ENCODE results near the gene EVC. TPM values are rescaled to one million over a fixed set of nuclear protein-coding genes. Genes with fewer than 3 reads are reported as not detected.

The EVC gene
- total and polyA plus RNA-seq, 2 of the 4 experiments (the other 2 are of a cell fraction): 16.8 to 18.9 TPM

GRCh38 chr4:5709207-5709575 lies 1.8 kb upstream of the EVC start:
- Histone ChIP-seq H3K14ac (replicated peaks; ENCODE audit: low read depth, low read length) (peak overlapping the region; percentile 81), H3K27me3 (ENCODE audit: control insufficient read depth, insufficient read depth, low read length) (no peaks in the 10 kb centered on the region), H2BK120ac (ENCODE audit: low read depth, low read length) (peak overlapping the region; percentile 64), H3K4me3 (ENCODE audit: insufficient read depth, low read depth, low read length) (no peak overlapping the region), H3K9me3 (ENCODE audit: control insufficient read depth, insufficient read depth, low read length) (no peaks in the 10 kb centered on the region), H2AK5ac (ENCODE audit: low read depth, low read length) (peak overlapping the region; percentile 71; the same call in 1 of the 2 replicates), H3K9ac (ENCODE audit: low read depth, low read length) (0 out of 2 replicates have a peak overlapping the region, but pooled peaks have one; percentile 72), H3K4me1 (ENCODE audit: control insufficient read depth, insufficient read depth, low read length) (peaks cover 33% of the 10 kb centered on the region), H3K36me3 (ENCODE audit: control insufficient read depth, insufficient read depth, low read length) (peaks cover 4% of the 10 kb centered on the region; the same call in 1 of the 2 replicates), H3K23ac (ENCODE audit: low read depth, low read length) (peak overlapping the region; percentile 41; the same call in 1 of the 2 replicates), H4K91ac (ENCODE audit: insufficient read depth, low read depth, low read length) (peak overlapping the region; percentile 84), H3K56ac (ENCODE audit: extremely low read depth, insufficient read depth, low read length) (no peak overlapping the region), H2AFZ (replicated peaks; ENCODE audit: low read length, poor library complexity) (peak overlapping the region; percentile 97), H2BK15ac (ENCODE audit: low read depth, low read length) (0 out of 3 replicates have a peak overlapping the region, but pooled peaks have one; percentile 14), H2BK20ac (ENCODE audit: low read depth, low read length) (0 out of 2 replicates have a peak overlapping the region, but pooled peaks have one; percentile 27), H3K4me2 (ENCODE audit: low read depth, low read length) (no peak overlapping the region), H4K5ac (ENCODE audit: low read depth, low read length) (peak overlapping the region; percentile 97), H3K4ac (ENCODE audit: low read depth, low read length) (peak overlapping the region; percentile 87), H2AK9ac (replicated peaks; ENCODE audit: low read depth, low read length, poor library complexity) (peak overlapping the region; percentile 87), H3K9me1 (ENCODE audit: insufficient read depth, low read length) (peaks cover 42% of the 10 kb centered on the region), H3K79me1 (ENCODE audit: low read depth in 1 of 2, low read length in 2 of 2) (peaks cover 35 to 61% of the 10 kb centered on the region in 2 experiments), H4K20me1 (ENCODE audit: insufficient read depth, low read length) (peaks cover 25% of the 10 kb centered on the region), H4K8ac (ENCODE audit: low read depth in 2 of 2, low read length in 2 of 2) (peak overlapping the region; percentile 95 to 98; a peak in 3 of 4 replicates), H3K18ac (ENCODE audit: low read depth, low read length) (no peak overlapping the region), H2BK5ac (ENCODE audit: low read depth, low read length, poor library complexity, severe bottlenecking) (peak overlapping the region; percentile 22), H3K27ac (ENCODE audit: insufficient read depth, low read length) (peak overlapping the region; percentile 65; the same call in 1 of the 2 replicates)
- CTCF ChIA-PET: interaction anchor here (1.2 kb wide), 1 partner anchor 29 kb away, joined by 4 read pairs; no protein-coding TSS in a partner anchor
- no peak for DNase-seq
- intact Hi-C loops (cut with micrococcal nuclease) (loop anchor here (5.0 kb wide), 3 partner anchors 178 to 672 kb away; partner anchors contain the start of gene STK32B), in situ Hi-C loops (cut with MboI; ENCODE audit: low sequenced_read_pairs) (no loop called here), dilution Hi-C loops (cut with HindIII; ENCODE audit: low sequenced_read_pairs, unreplicated experiment) (no loop called here)
- POLR2A ChIA-PET (ENCODE audit: unreplicated experiment): no interaction called here
- TF ChIP-seq RAD21 (IDR thresholded peaks at IDR 0.05; ENCODE audit: low read length) (no peak), MAFK (IDR thresholded peaks at IDR 0.05; ENCODE audit: low read depth, low read length) (no peak), MXI1 (IDR thresholded peaks at IDR 0.05; ENCODE audit: borderline replicate concordance, low read depth, low read length) (no peak), BHLHE40 (IDR thresholded peaks at IDR 0.05; ENCODE audit: low read depth, low read length) (no peak), RCOR1 (IDR thresholded peaks at IDR 0.05; ENCODE audit: insufficient replicate concordance, low read length) (no peak)
- no TSS peak for BruUV-seq (replicated peaks)
- ATAC-seq (ENCODE audit: low read depth): no peak
- 60% methylated on average over 1 of the region's 8 CpGs; no CpG with 5 or more reads in 1 of the 2 experiments for WGBS, 2 experiments (ENCODE audit: extremely low coverage in 2 of 2, insufficient read length in 1 of 2)

All from IMR-90 (cell line).